ENCODE results near the gene KCNMA1. TPM values are rescaled to one million over a fixed set of nuclear protein-coding genes. Genes with fewer than 3 reads are reported as not detected.
A peak's percentile ranks its signal among the peaks of the same experiment; 100 is the strongest.

Gene KCNMA1
- total RNA-seq, 4 donors from 2014 or later: 146 to 300 (median 265) TPM

DNA sequence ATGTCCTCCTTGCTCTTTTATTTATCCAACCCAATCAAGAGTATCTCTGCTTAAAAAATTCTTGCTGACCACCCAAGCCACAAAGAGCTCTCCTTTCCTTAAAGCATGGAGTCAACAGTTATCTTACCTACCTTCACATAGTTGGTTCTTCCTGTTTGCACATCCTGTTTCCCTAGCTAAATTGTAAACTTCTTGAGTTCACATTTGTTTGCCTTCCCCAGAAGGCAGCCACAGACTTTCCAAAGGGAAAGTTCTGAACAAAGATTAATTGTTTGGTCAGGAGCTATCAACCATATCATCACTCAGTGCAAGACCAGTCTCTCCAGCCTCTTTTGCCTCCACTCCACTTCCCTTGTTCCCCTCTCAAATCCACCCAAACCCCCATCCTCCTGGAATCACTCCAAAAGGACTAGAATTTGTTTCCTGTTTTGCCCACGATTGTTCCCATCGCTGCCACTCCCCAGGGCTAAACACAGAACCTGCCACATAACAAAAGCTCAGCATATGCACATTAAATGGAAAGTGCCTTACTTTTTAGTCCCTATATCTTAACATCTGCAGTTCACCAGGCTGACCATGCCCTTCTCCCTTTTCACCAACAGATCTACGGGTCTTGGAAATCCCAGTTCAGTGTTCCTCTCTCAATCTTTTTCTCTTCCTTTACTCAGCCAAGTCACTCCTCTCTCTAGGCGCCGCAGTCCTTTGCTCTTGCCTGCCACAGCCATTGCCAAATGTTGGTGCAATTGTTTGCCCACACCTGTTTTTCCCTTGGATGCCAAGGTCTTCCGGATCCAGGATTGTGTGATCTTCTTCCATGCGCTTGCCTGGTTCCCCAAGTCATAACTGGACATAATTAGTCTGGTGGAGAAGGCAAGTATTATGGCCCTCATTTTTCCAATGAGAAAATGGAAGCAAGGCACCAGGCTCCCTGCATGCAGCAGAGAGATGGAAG lies 265.5 kb downstream of the KCNMA1 start:
- peaks cover 0 to 14% (median 8%) of the 10 kb centered on the region in 4 donors for H3K9me3 ChIP-seq
- H3K4me1 ChIP-seq: peaks cover 0 to 63% (median 51%) of the 10 kb centered on the region in 4 donors
- intact Hi-C loops (cut with DNase I): no loop called here
- no peaks in the 10 kb centered on the region for H3K36me3 ChIP-seq
- H3K27me3 ChIP-seq: no peaks in the 10 kb centered on the region
- peak overlapping the region in 2 of 4 donors; percentile 87 to 90 for H3K27ac ChIP-seq (replicated peaks in 1 of 4)
- H3K4me3 ChIP-seq: no peak overlapping the region
- WGBS: 79% methylated on average over 7 of the region's 7 CpGs
- TF ChIP-seq POLR2A (IDR thresholded peaks at IDR 0.05; ENCODE audit: low read depth) (no peak), POLR2AphosphoS5 (IDR thresholded peaks at IDR 0.05) (no peak), EP300 (IDR thresholded peaks at IDR 0.05) (no peak)
- TF ChIP-seq, protein P1, sequence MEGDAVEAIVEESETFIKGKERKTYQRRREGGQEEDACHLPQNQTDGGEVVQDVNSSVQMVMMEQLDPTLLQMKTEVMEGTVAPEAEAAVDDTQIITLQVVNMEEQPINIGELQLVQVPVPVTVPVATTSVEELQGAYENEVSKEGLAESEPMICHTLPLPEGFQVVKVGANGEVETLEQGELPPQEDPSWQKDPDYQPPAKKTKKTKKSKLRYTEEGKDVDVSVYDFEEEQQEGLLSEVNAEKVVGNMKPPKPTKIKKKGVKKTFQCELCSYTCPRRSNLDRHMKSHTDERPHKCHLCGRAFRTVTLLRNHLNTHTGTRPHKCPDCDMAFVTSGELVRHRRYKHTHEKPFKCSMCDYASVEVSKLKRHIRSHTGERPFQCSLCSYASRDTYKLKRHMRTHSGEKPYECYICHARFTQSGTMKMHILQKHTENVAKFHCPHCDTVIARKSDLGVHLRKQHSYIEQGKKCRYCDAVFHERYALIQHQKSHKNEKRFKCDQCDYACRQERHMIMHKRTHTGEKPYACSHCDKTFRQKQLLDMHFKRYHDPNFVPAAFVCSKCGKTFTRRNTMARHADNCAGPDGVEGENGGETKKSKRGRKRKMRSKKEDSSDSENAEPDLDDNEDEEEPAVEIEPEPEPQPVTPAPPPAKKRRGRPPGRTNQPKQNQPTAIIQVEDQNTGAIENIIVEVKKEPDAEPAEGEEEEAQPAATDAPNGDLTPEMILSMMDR (IDR thresholded peaks at IDR 0.05): no peak
- DNase-seq (ENCODE audit: extremely low spot score): no peak

DNA sequence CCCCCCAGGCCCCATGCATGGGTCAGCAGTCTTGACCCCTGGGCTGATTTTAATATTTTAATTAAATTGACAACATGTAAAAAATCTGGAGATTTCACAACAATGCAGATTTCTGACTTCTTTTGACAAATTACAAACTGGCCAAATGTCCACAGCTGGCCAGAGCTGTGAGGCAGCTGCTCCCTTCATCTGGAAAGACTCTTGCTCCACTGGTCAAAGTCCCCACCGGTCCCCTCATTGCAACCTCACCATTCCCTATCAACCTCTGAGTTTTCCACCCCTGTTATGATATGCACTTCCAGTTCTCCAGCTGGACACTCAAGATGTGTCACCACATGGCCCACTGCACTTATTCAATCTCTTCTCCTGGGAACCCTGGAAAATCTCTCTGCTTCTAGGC lies 266.2 kb downstream of the KCNMA1 start:
- Histone ChIP-seq H3K4me1 (peaks cover 0 to 56% (median 44%) of the 10 kb centered on the region in 4 donors), H3K27me3 (no peaks in the 10 kb centered on the region), H3K36me3 (no peaks in the 10 kb centered on the region), H3K27ac (replicated peaks in 1 of 4) (peak overlapping the region in 1 of 4 donors; percentile 7), H3K4me3 (no peak overlapping the region), H3K9me3 (peaks cover 0 to 14% (median 8%) of the 10 kb centered on the region in 4 donors)
- TF ChIP-seq, protein P1 (IDR thresholded peaks at IDR 0.05): no peak
- TF ChIP-seq EP300 (IDR thresholded peaks at IDR 0.05) (no peak), POLR2A (IDR thresholded peaks at IDR 0.05; ENCODE audit: low read depth) (no peak), POLR2AphosphoS5 (IDR thresholded peaks at IDR 0.05) (no peak)
- no peak for DNase-seq (ENCODE audit: extremely low spot score)
- 85% methylated on average over 1 of the region's 1 CpG for WGBS
- intact Hi-C loops (cut with DNase I): no loop called here

DNA sequence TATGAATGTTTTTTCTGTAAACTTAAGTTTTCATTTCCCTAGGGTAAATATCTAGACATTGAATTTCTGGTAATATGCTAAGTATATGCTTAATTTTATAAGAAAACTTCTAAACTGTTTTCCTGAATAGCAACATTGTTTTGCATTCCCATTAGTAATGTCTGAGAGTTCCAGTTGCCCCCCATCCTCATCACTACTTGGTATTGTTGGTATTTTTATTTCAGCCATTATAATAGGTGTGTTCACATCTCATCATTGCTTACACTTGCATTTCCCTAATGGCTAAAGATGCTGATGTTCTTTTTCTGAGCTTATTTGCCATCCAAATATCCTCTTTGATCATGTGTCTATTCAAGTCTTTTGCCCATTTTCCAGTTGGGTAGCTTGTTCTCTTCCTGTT lies 269.6 kb downstream of the KCNMA1 start:
- DNase-seq (ENCODE audit: extremely low spot score): no peak
- H3K36me3 ChIP-seq: no peaks in the 10 kb centered on the region
- peaks cover 0 to 41% (median 37%) of the 10 kb centered on the region in 4 donors for H3K4me1 ChIP-seq
- TF ChIP-seq EP300 (IDR thresholded peaks at IDR 0.05) (no peak), POLR2A (IDR thresholded peaks at IDR 0.05; ENCODE audit: low read depth) (no peak), POLR2AphosphoS5 (IDR thresholded peaks at IDR 0.05) (no peak)
- TF ChIP-seq, protein P1 (IDR thresholded peaks at IDR 0.05): no peak
- intact Hi-C loops (cut with DNase I): no loop called here
- peaks cover 0 to 14% (median 8%) of the 10 kb centered on the region in 4 donors for H3K9me3 ChIP-seq
- H3K27ac ChIP-seq (replicated peaks in 1 of 4): no peak overlapping the region
- H3K27me3 ChIP-seq: no peaks in the 10 kb centered on the region
- no peak overlapping the region for H3K4me3 ChIP-seq

DNA sequence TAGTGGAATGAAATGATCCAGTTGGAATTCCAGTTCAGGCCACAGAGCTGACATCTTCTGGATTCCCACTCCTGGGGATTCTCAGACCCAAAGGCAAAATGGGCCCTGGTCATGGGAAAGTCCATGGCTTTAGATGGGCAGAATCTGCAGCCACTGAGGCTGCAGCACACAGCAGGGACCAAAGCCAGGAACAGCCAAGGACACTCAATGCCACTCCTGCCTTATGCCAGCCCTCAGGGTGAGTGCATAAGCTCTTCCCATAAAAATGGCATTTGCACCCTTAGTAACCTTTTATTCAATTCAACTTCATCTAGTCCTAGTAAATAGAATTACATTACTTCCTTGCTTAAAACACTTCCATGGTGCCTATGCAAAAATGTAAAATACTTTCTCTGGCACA lies 274.4 kb downstream of the KCNMA1 start:
- H3K27me3 ChIP-seq: no peaks in the 10 kb centered on the region
- H3K27ac ChIP-seq (replicated peaks in 1 of 4): no peak overlapping the region
- intact Hi-C loops (cut with DNase I): no loop called here
- DNase-seq (ENCODE audit: extremely low spot score): no peak
- no peaks in the 10 kb centered on the region for H3K36me3 ChIP-seq
- peaks cover 0 to 42% (median 28%) of the 10 kb centered on the region in 4 donors for H3K4me1 ChIP-seq
- peaks cover 0 to 2% (median 0%) of the 10 kb centered on the region in 4 donors for H3K9me3 ChIP-seq
- H3K4me3 ChIP-seq: no peak overlapping the region
- TF ChIP-seq POLR2AphosphoS5 (IDR thresholded peaks at IDR 0.05) (no peak), POLR2A (IDR thresholded peaks at IDR 0.05; ENCODE audit: low read depth) (no peak), EP300 (IDR thresholded peaks at IDR 0.05) (no peak)
- TF ChIP-seq, protein P1 (IDR thresholded peaks at IDR 0.05): no peak
